HepG2 (cell line): ENCODE measurements around the gene RAD54L. TPM values are rescaled to one million over a fixed set of nuclear protein-coding genes. Genes with fewer than 3 reads are reported as not detected.

ENCODE experiments used
- CREB3 ChIP-seq: sonication (generic); formaldehyde crosslinking; IDR thresholded peaks from 2 replicates; pipeline ENCODE4 v1.5.0; 2020; ENCODE audit warnings: missing genetic modification reagents
- CSRNP2 ChIP-seq: sonication (generic); formaldehyde crosslinking; conservative IDR thresholded peaks from 2 replicates; pipeline ENCODE4 v1.8.0; 2022; ENCODE audit warnings: low read depth, missing genetic modification reagents
- HOXA7 ChIP-seq: sonication (generic); formaldehyde crosslinking; IDR thresholded peaks from 2 replicates; pipeline ENCODE4 v1.8.1; 2022; ENCODE audit warnings: mild to moderate bottlenecking, missing genetic modification reagents, moderate library complexity
- HOXD1 ChIP-seq: sonication (generic); formaldehyde crosslinking; IDR thresholded peaks from 2 replicates; pipeline ENCODE4 v1.5.0; 2020; ENCODE audit warnings: missing genetic modification reagents
- IKZF1 ChIP-seq: fragments of 450-650 bp; IDR thresholded peaks from 2 replicates; pipeline ENCODE4 v1.7.1; 2016
- IRF2 ChIP-seq: IDR thresholded peaks from 2 replicates; pipeline ENCODE4 v1.6.1; 2018; ENCODE audit warnings: missing genetic modification reagents, missing compliant biosample characterization
- KDM2A ChIP-seq: sonication (generic); formaldehyde crosslinking; IDR thresholded peaks from 2 replicates; pipeline ENCODE4 v1.4.0; 2020; ENCODE audit warnings: low read depth, missing genetic modification reagents, borderline replicate concordance
- MAF1 ChIP-seq: sonication (generic); formaldehyde crosslinking; IDR thresholded peaks from 2 replicates; pipeline ENCODE4 v1.5.0; 2020; ENCODE audit warnings: missing genetic modification reagents, borderline replicate concordance
- PHF20 ChIP-seq: sonication (generic); formaldehyde crosslinking; IDR thresholded peaks from 2 replicates; pipeline ENCODE4 v1.5.0; 2020; ENCODE audit warnings: mild to moderate bottlenecking, missing genetic modification reagents
- SIN3A ChIP-seq: IDR thresholded peaks from 2 replicates; pipeline ENCODE4 v1.6.1; 2011; ENCODE audit warnings: low read depth, mild to moderate bottlenecking, control low read depth, low read length, borderline replicate concordance
- SRF ChIP-seq: IDR thresholded peaks from 2 replicates; pipeline ENCODE4 v1.6.1; 2011; ENCODE audit warnings: mild to moderate bottlenecking, low read depth, low read length, moderate library complexity
- TERF1 ChIP-seq: sonication (generic); formaldehyde crosslinking; IDR thresholded peaks from 2 replicates; pipeline ENCODE4 v1.8.0; 2022; ENCODE audit warnings: mild to moderate bottlenecking, missing genetic modification reagents, moderate library complexity
- U2AF2 ChIP-seq: fragments of 200-400 bp; formaldehyde crosslinking; IDR thresholded peaks from 2 replicates; pipeline ENCODE4 v1.6.1; 2017; ENCODE audit warnings: low read depth, mild to moderate bottlenecking, low read length
- ZNF160 ChIP-seq: sonication (generic); formaldehyde crosslinking; IDR thresholded peaks from 2 replicates; pipeline ENCODE4 v1.8.0; 2022; ENCODE audit warnings: mild to moderate bottlenecking, inconsistent platforms, missing genetic modification reagents
- ZNF350 ChIP-seq: sonication (generic); formaldehyde crosslinking; IDR thresholded peaks from 2 replicates; pipeline ENCODE4 v1.4.0; 2020; ENCODE audit warnings: mild to moderate bottlenecking, low read depth, missing genetic modification reagents, borderline replicate concordance
- ZNF530 ChIP-seq: sonication (generic); formaldehyde crosslinking; IDR thresholded peaks from 2 replicates; pipeline ENCODE4 v1.5.0; 2020; ENCODE audit warnings: low read depth, mild to moderate bottlenecking, missing genetic modification reagents
- ZNF737 ChIP-seq: sonication (generic); formaldehyde crosslinking; IDR thresholded peaks from 2 replicates; pipeline ENCODE4 v1.5.0; 2020; ENCODE audit warnings: missing genetic modification reagents, mild to moderate bottlenecking, borderline replicate concordance
- polyA plus RNA-seq, 8 experiments: library from polyadenylated mRNA; depleted of rRNA in 3 of 8; stranded (reverse) in 7 of 8; unstranded in 1 of 8; fragments of >200 nt; fragmentation: Illumina TruSeq in 4 of 8; extraction: Trizol in 4 of 8; gene quantifications; 2 replicates each; pipeline versions ENCODE4 v1.2.1 to v1.2.3, GENCODE V29; 2011 to 2016; ENCODE audit warnings: low read depth in 4 of 8, missing spikeins in 1 of 8, mixed read lengths in 1 of 8; ENCODE audit not compliant: insufficient read depth in 1 of 8
- total RNA-seq, 5 experiments: library from RNA; depleted of rRNA; stranded (reverse); fragments of >200 nt; fragmentation: Illumina TruSeq; extraction: Trizol; gene quantifications; 2 replicates each; pipeline ENCODE4 v1.2.3, GENCODE V29; 2016; ENCODE audit warnings: low read depth in 1 of 5
- TF ChIP-seq, protein P1 (sequence below): sonication (generic); formaldehyde crosslinking; IDR thresholded peaks from 2 replicates; pipeline ENCODE4 v1.4.0; 2020; ENCODE audit warnings: mild to moderate bottlenecking, missing genetic modification reagents
- TF ChIP-seq, protein P2 (sequence below): sonication (generic); formaldehyde crosslinking; IDR thresholded peaks from 2 replicates; pipeline ENCODE4 v1.8.1; 2022; ENCODE audit warnings: low read depth, mild to moderate bottlenecking, missing genetic modification reagents

The RAD54L gene
- total and polyA plus RNA-seq, 2 of the 13 experiments (the other 11 are each of a cell fraction or from before 2014, with no cell fraction given): 10.2 to 30.0 TPM

GRCh38 chr1:46247436-46248121 lies at the start of gene RAD54L (continued):
- TF ChIP-seq IRF2 (CRISPR knock-in tag): peak; percentile 76; the same call in 1 of the 2 replicates
- peak; percentile 96 for TF ChIP-seq SRF
- no peak for TF ChIP-seq TERF1 (CRISPR knock-in tag)
- TF ChIP-seq ZNF737 (CRISPR knock-in tag): no peak
- 0 out of 2 replicates have a peak, but pooled peaks have one; percentile 45 for TF ChIP-seq HOXD1
- TF ChIP-seq, protein P1, sequence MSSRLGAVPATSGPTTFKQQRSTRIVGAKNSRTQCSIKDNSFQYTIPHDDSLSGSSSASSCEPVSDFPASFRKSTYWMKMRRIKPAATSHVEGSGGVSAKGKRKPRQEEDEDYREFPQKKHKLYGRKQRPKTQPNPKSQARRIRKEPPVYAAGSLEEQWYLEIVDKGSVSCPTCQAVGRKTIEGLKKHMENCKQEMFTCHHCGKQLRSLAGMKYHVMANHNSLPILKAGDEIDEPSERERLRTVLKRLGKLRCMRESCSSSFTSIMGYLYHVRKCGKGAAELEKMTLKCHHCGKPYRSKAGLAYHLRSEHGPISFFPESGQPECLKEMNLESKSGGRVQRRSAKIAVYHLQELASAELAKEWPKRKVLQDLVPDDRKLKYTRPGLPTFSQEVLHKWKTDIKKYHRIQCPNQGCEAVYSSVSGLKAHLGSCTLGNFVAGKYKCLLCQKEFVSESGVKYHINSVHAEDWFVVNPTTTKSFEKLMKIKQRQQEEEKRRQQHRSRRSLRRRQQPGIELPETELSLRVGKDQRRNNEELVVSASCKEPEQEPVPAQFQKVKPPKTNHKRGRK (CRISPR knock-in tag): no peak
- peak; percentile 67 for TF ChIP-seq PHF20 (CRISPR knock-in tag)
- TF ChIP-seq IKZF1: no peak
- TF ChIP-seq KDM2A (CRISPR knock-in tag): peak; percentile 63
- no peak for TF ChIP-seq MAF1 (CRISPR knock-in tag)
- TF ChIP-seq ZNF350 (CRISPR knock-in tag): 0 out of 2 replicates have a peak, but pooled peaks have one; percentile 19
- TF ChIP-seq SIN3A: peak; percentile 100
- TF ChIP-seq HOXA7 (CRISPR knock-in tag): 0 out of 2 replicates have a peak, but pooled peaks have one; percentile 71
- TF ChIP-seq, protein P2, sequence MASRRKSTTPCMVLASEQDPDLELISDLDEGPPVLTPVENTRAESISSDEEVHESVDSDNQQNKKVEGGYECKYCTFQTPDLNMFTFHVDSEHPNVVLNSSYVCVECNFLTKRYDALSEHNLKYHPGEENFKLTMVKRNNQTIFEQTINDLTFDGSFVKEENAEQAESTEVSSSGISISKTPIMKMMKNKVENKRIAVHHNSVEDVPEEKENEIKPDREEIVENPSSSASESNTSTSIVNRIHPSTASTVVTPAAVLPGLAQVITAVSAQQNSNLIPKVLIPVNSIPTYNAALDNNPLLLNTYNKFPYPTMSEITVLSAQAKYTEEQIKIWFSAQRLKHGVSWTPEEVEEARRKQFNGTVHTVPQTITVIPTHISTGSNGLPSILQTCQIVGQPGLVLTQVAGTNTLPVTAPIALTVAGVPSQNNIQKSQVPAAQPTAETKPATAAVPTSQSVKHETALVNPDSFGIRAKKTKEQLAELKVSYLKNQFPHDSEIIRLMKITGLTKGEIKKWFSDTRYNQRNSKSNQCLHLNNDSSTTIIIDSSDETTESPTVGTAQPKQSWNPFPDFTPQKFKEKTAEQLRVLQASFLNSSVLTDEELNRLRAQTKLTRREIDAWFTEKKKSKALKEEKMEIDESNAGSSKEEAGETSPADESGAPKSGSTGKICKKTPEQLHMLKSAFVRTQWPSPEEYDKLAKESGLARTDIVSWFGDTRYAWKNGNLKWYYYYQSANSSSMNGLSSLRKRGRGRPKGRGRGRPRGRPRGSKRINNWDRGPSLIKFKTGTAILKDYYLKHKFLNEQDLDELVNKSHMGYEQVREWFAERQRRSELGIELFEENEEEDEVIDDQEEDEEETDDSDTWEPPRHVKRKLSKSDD (CRISPR knock-in tag): no peak
- TF ChIP-seq ZNF160: 0 out of 2 replicates have a peak, but pooled peaks have one; percentile 42
- TF ChIP-seq ZNF530 (CRISPR knock-in tag): no peak
- TF ChIP-seq CSRNP2 (CRISPR knock-in tag): peak; percentile 80; the same call in 1 of the 2 replicates
- TF ChIP-seq U2AF2: no peak
- no peak for TF ChIP-seq CREB3
